Activated CD4-positive, alpha-beta T cell treated with anti-CD3 and anti-CD28 coated beads, Interleukin-2, amount 50 U/mL, for 24 hours (primary cell): ENCODE results near the gene GAREM2.
A peak's percentile ranks its signal among the peaks of the same experiment; 100 is the strongest.
"Not testable (repeated sequence)": the region's sequence is repeated elsewhere in the genome, so short reads cannot be mapped to it uniquely, and the experiment has no call there.

ENCODE experiments used
- DNase-seq, 2 donors: peaks; one replicate each; pipeline ENCODE4 v3.0.0-alpha.2; 2020; ENCODE audit warnings: low read depth in 1 of 2, low spot score in 1 of 2

Gene GAREM2

GRCh38 chr2:26172871-26173775, at the start of gene GAREM2:
TSS of gene GAREM2 (plus strand) at chr2:26173088. CDS start at chr2:26173221, 133 bp downstream.
- DNase-seq, result no peak

DNA sequence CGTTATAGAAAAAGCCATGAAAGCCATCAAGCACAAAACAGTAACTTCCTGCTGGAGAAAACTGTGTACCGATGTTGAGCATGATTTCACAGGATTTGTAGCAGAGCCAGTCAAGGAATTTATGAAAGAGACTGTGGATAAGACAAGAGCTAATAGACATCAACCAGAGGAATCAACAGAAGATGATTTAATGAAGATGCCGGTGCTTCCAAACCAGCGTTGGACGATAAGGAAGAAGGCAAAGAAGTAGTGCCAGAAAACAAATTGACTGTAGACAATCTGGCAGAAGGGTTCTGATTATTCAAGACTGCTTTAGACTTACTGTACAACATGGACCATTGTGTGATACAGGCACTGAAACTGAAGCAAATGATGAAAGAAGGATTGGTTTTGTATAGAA, 49.5 kb upstream of the GAREM2 start:
- no peak for DNase-seq

DNA sequence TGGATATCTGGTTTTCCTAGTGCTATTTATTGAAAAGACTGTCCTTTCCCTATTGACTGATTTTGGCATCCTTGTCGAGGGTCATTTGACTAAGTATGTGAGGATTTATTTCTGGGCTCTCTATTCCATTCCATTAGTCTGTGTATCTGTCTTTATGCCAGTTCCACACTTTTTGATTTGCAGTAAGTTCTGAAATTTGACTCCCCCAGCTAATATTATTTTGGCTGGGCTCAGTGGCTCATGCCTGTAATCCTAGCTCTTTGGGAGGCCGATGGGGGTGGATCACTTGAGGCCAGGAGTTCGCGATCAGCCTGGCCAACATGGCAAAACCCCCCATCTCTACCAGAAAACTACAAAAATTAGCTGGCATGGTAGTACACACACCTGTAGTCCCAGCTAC, 46.8 kb upstream of the GAREM2 start:
- DNase-seq, result no peak

DNA sequence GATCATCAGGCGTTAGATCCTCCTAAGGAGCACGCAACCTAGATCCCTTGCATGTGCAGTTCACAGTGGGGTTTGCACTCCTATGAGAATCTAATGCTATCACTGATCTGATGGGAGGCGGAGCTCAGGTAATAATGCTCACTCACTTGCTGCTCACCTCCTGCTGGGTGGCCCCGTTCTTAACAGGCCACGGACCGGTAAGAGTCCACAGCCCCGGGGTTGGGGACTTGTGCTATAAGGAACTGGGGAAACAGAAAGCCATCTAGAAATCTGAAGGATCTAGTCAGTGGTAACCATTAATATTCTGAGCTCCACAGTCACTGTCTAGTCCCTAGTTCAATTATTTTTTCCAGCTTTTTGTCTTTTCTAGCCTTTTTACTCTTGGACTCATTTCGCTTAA, 44.7 kb upstream of the GAREM2 start:
- DNase-seq, result no peak

- no peak for DNase-seq
These were observed 42.1 kb upstream of the GAREM2 start for GRCh38 chr2:26130763-26131162.

DNA sequence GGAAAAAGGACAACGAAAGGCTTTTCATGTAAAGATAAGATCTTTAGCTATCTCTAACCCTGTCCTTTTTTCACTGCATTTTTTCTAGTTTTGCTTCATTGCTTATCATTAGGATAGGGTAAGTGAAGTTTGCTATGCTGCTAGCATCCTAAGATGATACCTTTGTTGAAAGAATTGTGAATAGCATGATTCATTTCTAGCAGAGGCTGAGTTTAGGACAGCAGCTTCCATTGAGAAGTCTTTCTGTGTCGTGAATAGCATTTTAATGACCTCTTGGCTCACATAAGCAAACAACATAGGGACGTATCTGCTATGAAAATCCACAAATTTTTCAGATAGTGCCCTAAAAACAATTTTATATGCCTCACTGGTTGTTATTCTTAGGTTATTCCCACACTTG, 36.4 kb upstream of the GAREM2 start:
- DNase-seq, result no peak

- no peak for DNase-seq
These were observed 33.4 kb upstream of the GAREM2 start for GRCh38 chr2:26139269-26140183.

- no peak for DNase-seq
These were observed 31.6 kb upstream of the GAREM2 start for GRCh38 chr2:26141145-26141769.

DNA sequence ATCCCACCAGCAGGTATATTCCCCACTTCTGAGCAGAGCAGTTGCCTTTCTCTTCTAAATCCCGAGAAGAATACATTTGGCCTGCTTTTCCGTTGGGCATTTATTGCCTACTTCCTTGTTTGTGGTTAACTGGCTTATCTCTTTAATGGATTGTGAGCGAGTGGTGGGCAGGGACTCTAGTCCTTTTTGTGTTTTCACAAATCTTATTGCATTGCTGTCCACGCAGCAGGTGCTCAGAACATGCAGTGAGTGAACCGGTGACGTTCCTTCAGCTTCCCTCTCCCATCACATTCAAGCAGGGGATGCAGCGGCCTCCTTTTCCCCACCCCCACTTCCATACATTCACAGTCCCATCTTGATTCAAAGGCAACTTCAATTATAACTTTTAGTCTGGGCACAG, 28.9 kb upstream of the GAREM2 start:
- DNase-seq, result no peak

GRCh38 chr2:26144953-26145680, 27.8 kb upstream of the GAREM2 start:
- DNase-seq, result peak; percentile 46 to 49

DNA sequence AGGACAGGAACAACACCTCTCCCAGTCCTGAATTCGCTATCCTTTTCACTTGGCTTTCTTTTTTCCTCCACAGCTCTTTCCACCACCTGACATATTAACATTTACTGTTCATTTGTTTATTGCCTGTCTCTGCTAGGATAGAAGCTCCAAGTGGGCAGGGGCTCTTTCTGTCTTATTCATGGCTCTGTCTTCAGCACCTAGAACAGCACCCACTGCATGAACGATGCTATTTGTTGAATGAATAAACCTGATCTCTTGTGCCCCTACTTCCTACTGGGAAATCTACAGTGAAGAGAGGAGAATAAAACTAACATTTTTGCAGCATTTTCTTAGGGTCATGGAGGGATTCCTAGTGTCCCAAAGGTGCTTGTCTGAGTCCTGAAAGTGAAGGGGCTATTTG, 24.4 kb upstream of the GAREM2 start:
- no peak for DNase-seq

GRCh38 chr2:26150243-26150642, 22.6 kb upstream of the GAREM2 start:
- DNase-seq, result no peak

DNA sequence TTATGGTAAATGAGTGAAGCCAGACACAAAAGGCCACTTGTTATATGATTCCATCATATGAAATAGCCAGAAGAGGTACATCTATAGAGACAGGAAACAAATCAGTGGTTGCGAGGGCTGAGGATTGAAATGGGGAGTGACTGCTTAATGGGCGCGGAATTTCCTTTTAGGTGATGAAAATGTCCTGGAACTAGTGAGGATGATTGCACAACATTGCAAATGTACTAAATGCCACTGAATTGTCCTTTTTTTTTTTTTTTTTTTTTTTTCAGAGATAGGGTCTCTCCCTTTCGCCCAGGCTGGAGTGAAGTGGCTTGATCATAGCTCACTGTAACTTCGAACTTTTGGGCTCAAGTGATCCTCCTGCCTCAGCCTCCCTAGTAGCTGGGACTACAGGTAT, 15.3 kb upstream of the GAREM2 start:
- no peak for DNase-seq

DNA sequence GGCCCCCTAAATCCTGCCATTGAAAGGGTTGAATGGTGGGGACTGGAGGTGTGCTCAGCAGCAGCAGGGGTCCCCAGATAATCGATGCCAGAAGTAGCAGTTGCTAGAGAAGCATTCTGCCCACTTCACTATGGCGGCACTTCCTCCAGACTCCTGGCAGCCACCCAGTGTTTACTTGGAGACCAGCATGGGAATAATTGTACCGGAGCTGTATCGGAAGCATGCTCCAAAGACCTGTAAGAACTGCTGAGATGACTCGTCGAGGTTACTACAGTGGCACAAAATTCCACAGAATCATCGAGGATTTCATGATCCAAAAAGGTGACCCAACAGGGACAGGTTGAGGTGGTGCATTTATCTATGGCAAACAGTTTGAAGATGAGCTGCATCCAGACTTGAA, 11.0 kb upstream of the GAREM2 start:
- no peak for DNase-seq

- no peak for DNase-seq
These were observed 9.9 kb upstream of the GAREM2 start for GRCh38 chr2:26162963-26163362.

DNA sequence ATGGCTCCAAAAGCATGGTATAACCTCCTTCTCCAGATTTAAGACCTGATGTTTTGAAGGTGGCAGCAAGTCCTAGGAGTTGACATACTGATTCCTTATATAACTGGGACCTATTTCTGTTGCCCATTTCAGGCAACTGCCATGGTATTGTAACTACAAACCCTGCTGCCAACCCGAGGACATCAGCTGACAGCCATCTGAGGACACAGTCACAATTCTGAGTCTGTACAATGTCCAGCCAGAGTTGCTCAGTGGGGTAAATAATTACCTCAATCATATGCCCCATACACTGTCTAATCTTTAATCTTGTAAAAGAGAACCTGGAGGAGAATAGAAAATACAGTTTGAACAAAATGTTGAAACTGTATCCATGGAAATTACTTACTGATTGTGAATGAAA, 8.7 kb upstream of the GAREM2 start:
- no peak for DNase-seq

- no peak for DNase-seq
These were observed 8.2 kb upstream of the GAREM2 start for GRCh38 chr2:26164641-26165211.

GRCh38 chr2:26165403-26165802, 7.5 kb upstream of the GAREM2 start:
- DNase-seq, result no peak

- not testable (repeated sequence) for DNase-seq
These were observed 6.3 kb upstream of the GAREM2 start for GRCh38 chr2:26166541-26166940.

DNA sequence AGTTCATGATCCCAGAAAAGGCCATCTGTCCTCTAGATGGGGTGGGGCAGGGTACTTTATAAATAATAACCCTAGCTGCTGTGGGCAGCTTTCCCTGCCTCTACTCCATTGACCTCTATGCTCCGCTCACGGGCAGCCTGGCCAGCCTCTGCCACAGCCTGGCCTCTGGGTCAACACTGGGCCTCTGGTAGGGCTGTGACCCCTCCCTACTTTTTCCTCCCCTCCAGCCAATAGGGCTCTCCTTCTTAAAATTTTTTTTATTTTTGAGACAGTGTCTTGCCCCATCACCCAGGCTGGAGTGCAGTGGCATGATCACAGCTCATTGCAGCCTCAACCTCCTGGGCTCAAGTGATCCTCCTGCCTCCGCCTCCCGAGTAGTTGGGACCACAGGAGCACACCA, 4.1 kb upstream of the GAREM2 start:
- no peak for DNase-seq

GRCh38 chr2:26169226-26169625, 3.7 kb upstream of the GAREM2 start:
- no peak for DNase-seq
